SK-N-SH (cell line): ENCODE measurements around the gene FAM237B. TPM values are rescaled to one million over a fixed set of nuclear protein-coding genes. Genes with fewer than 3 reads are reported as not detected.
A peak's percentile ranks its signal among the peaks of the same experiment; 100 is the strongest.

Experiments used
- CTCF ChIA-PET: fragments of 300-600, 350-600 bp; formaldehyde crosslinking; extraction: SDS; loops from one replicate; lab custom pipeline; 2021; lab: Yijun Ruan, JAX
- POLR2A ChIA-PET: fragments of 350-600 bp; sonication (Branson Sonifier 250); formaldehyde crosslinking; extraction: SDS; loops from one replicate; lab custom pipeline; 2020; ENCODE audit warnings: antibody characterized with exemption, inconsistent platforms; lab: Yijun Ruan, JAX
- DNase-seq: peaks from one replicate; pipeline ENCODE4 v3.0.0; 2012
- H2AFZ ChIP-seq: fragments of 200-600 bp; sonication (generic); 2 replicates; pipeline ENCODE4 v1.8.1; 2016; ENCODE audit warnings: antibody characterized with exemption, mild to moderate bottlenecking, low read depth
- H3F3A ChIP-seq: fragments of 200-600 bp; sonication (generic); replicated peaks from 2 replicates; pipeline ENCODE3; 2016; ENCODE audit warnings: antibody characterized with exemption, mild to moderate bottlenecking; ENCODE audit not compliant: insufficient read depth
- H3K27ac ChIP-seq, 2 experiments: fragments of 200-500 bp in 1 of 2; fragments of 200-600 bp in 1 of 2; sonication (Bioruptor generic) in 1 of 2; sonication (generic), shearing (Covaris generic) in 1 of 2; 2 replicates each; pipeline versions ENCODE4 v1.5.1 to v1.6.1; 2014 to 2016; ENCODE audit warnings: low read depth in 2 of 2, inconsistent platforms in 1 of 2, low read length in 1 of 2, mild to moderate bottlenecking in 1 of 2, mixed read lengths in 1 of 2
- H3K27me3 ChIP-seq: fragments of 200-600 bp; sonication (generic), shearing (Covaris generic); 2 replicates; pipeline ENCODE4 v1.6.1; 2016; ENCODE audit warnings: mixed run types; ENCODE audit not compliant: insufficient read depth
- H3K36me3 ChIP-seq, 2 experiments: fragments of 200-500 bp in 1 of 2; fragments of 200-600 bp in 1 of 2; sonication (Bioruptor generic) in 1 of 2; sonication (generic) in 1 of 2; replicated peaks in 1 of 2; 2 replicates each; pipeline versions ENCODE3 to v1.5.1; 2014 to 2016; ENCODE audit warnings: low read length in 1 of 2, mild to moderate bottlenecking in 1 of 2; ENCODE audit not compliant: insufficient read depth in 2 of 2, control insufficient read depth in 1 of 2
- H3K4me1 ChIP-seq, 2 experiments: fragments of 200-500 bp in 1 of 2; fragments of 200-600 bp in 1 of 2; sonication (Bioruptor generic) in 1 of 2; sonication (generic), shearing (Covaris generic) in 1 of 2; 2 replicates each; pipeline versions ENCODE4 v1.5.1 to v1.6.1; 2014 to 2016; ENCODE audit warnings: low read depth in 1 of 2, low read length in 1 of 2, mixed run types in 1 of 2; ENCODE audit not compliant: insufficient read depth in 2 of 2, control insufficient read depth in 1 of 2
- H3K4me2 ChIP-seq: fragments of 200-600 bp; sonication (generic), shearing (Covaris generic); 2 replicates; pipeline ENCODE4 v1.6.1; 2017; ENCODE audit warnings: mixed run types
- H3K4me3 ChIP-seq, 2 experiments: fragments of 200-500 bp in 1 of 2; fragments of 200-600 bp in 1 of 2; sonication (Bioruptor generic) in 1 of 2; sonication (generic), shearing (Covaris generic) in 1 of 2; 2 replicates each; pipeline versions ENCODE4 v1.5.1 to v1.8.1; 2014 to 2016; ENCODE audit warnings: low read depth in 2 of 2, inconsistent platforms in 1 of 2, low read length in 1 of 2, mild to moderate bottlenecking in 1 of 2, mixed read lengths in 1 of 2, moderate library complexity in 1 of 2
- H3K79me2 ChIP-seq: fragments of 200-600 bp; sonication (generic); 2 replicates; pipeline ENCODE4 v1.8.1; 2017; ENCODE audit warnings: mild to moderate bottlenecking; ENCODE audit not compliant: insufficient read depth
- H3K9ac ChIP-seq: fragments of 200-600 bp; sonication (generic); 2 replicates; pipeline ENCODE4 v1.6.1; 2017; ENCODE audit warnings: mixed run types
- H3K9me2 ChIP-seq: fragments of 200-600 bp; sonication (generic); 2 replicates; pipeline ENCODE4 v1.6.1; 2017; ENCODE audit warnings: mixed run types
- H3K9me3 ChIP-seq: fragments of 200-600 bp; sonication (generic); 2 replicates; pipeline ENCODE4 v1.6.1; 2017; ENCODE audit warnings: mixed run types, mild to moderate bottlenecking, moderate library complexity
- H4K20me1 ChIP-seq: fragments of 200-600 bp; sonication (generic); 2 replicates; pipeline ENCODE4 v1.6.1; 2017; ENCODE audit warnings: mild to moderate bottlenecking, mixed run types; ENCODE audit not compliant: insufficient read depth
- CHD2 ChIP-seq: fragments of 150-350 bp; IDR thresholded peaks from 2 replicates; pipeline ENCODE4 v1.6.1; 2018; ENCODE audit warnings: low read length; ENCODE audit not compliant: partially characterized antibody
- EP300 ChIP-seq, 2 experiments: IDR thresholded peaks; 2 replicates each; pipeline versions ENCODE4 v1.4.0 to v1.6.1; 2012; ENCODE audit warnings: borderline replicate concordance in 1 of 2, low read depth in 1 of 2, low read length in 1 of 2
- EZH2phosphoT487 ChIP-seq: fragments of 200-600 bp; sonication (generic); IDR thresholded peaks from 2 replicates; pipeline ENCODE4 v1.6.1; 2017; ENCODE audit warnings: low read depth, mixed run types, mild to moderate bottlenecking, antibody characterized with exemption, moderate library complexity, borderline replicate concordance
- FOSL2 ChIP-seq: IDR thresholded peaks from 2 replicates; pipeline ENCODE4 v1.4.0; 2012; ENCODE audit warnings: low read depth, mild to moderate bottlenecking, moderate library complexity, borderline replicate concordance
- FOXJ3 ChIP-seq: sonication (generic); formaldehyde crosslinking; IDR thresholded peaks from 2 replicates; pipeline ENCODE4 v1.5.1; 2020; ENCODE audit warnings: mild to moderate bottlenecking, missing genetic modification reagents
- GABPA ChIP-seq: IDR thresholded peaks from 2 replicates; pipeline ENCODE4 v1.4.0; 2012; ENCODE audit warnings: low read depth, mild to moderate bottlenecking
- GATA2 ChIP-seq: sonication (generic); formaldehyde crosslinking; IDR thresholded peaks from 2 replicates; pipeline ENCODE4 v1.5.0; 2020; ENCODE audit warnings: mild to moderate bottlenecking, missing genetic modification reagents
- JUND ChIP-seq: IDR thresholded peaks from 2 replicates; pipeline ENCODE4 v1.4.0; 2012
- MEF2A ChIP-seq: IDR thresholded peaks from 2 replicates; pipeline ENCODE4 v1.4.0; 2012; ENCODE audit warnings: low read depth, borderline replicate concordance
- MXI1 ChIP-seq: IDR thresholded peaks from 2 replicates; pipeline ENCODE4 v1.6.1; 2012; ENCODE audit warnings: mild to moderate bottlenecking, low read depth, low read length, improper control_type of control experiment
- NRF1 ChIP-seq: IDR thresholded peaks from 2 replicates; pipeline ENCODE4 v1.6.1; 2012; ENCODE audit warnings: low read depth, mild to moderate bottlenecking, low read length
- POLR2AphosphoS5 ChIP-seq: IDR thresholded peaks from 2 replicates; pipeline ENCODE4 v1.6.1; 2012; ENCODE audit warnings: low read depth, low read length
- RAD21 ChIP-seq: IDR thresholded peaks from 2 replicates; pipeline ENCODE4 v1.6.1; 2012; ENCODE audit warnings: mild to moderate bottlenecking, low read length
- RCOR1 ChIP-seq: fragments of 150-350 bp; IDR thresholded peaks from 2 replicates; pipeline ENCODE4 v1.6.1; 2017; ENCODE audit warnings: antibody characterized with exemption, low read length
- RFX5 ChIP-seq: IDR thresholded peaks from 2 replicates; pipeline ENCODE4 v1.6.1; 2012; ENCODE audit warnings: mild to moderate bottlenecking, improper control_type of control experiment, low read length
- SIN3A ChIP-seq: IDR thresholded peaks from 2 replicates; pipeline ENCODE4 v1.6.1; 2012; ENCODE audit warnings: low read depth, mild to moderate bottlenecking, low read length, moderate library complexity, borderline replicate concordance
- SMC3 ChIP-seq: IDR thresholded peaks from 2 replicates; pipeline ENCODE4 v1.6.1; 2012; ENCODE audit warnings: low read depth, low read length, improper control_type of control experiment
- TAF1 ChIP-seq: IDR thresholded peaks from 2 replicates; pipeline ENCODE4 v1.6.1; 2012; ENCODE audit warnings: low read depth, mild to moderate bottlenecking, low read length, moderate library complexity, borderline replicate concordance
- TCF12 ChIP-seq: IDR thresholded peaks from 2 replicates; pipeline ENCODE4 v1.4.0; 2012
- TEAD4 ChIP-seq: IDR thresholded peaks from 2 replicates; pipeline ENCODE4 v1.4.0; 2012; ENCODE audit warnings: mild to moderate bottlenecking, borderline replicate concordance; ENCODE audit not compliant: insufficient read depth
- YY1 ChIP-seq: IDR thresholded peaks from 2 replicates; pipeline ENCODE4 v1.4.0; 2012; ENCODE audit warnings: low read depth, mild to moderate bottlenecking
- WGBS: methylation state at CpG from one replicate; pipeline ENCODE4 v1.1.6; 2017; ENCODE audit warnings: low lambda C conversion rate; 5-methylcytosine and 5-hydroxymethylcytosine counted together
- polyA plus RNA-seq, 3 experiments: library from polyadenylated mRNA; depleted of rRNA; stranded (reverse); fragments of >200 nt; gene quantifications; 2 replicates each; pipeline ENCODE4 v1.2.3, GENCODE V29; 2012
- TF ChIP-seq, protein P1 (sequence below): IDR thresholded peaks from 2 replicates; pipeline ENCODE4 v1.4.0; 2012; ENCODE audit warnings: low read depth, borderline replicate concordance
- TF ChIP-seq, protein P2 (sequence below): IDR thresholded peaks from 2 replicates; pipeline ENCODE4; 2012
- TF ChIP-seq, protein P3 (sequence below): fragments of 200-600 bp; sonication (generic); IDR thresholded peaks from 2 replicates; pipeline ENCODE4 v1.6.1; 2017; ENCODE audit warnings: antibody characterized with exemption, mild to moderate bottlenecking, moderate library complexity
- TF ChIP-seq, protein P4 (sequence below): fragments of 150-350 bp; IDR thresholded peaks from 2 replicates; pipeline ENCODE4 v1.6.1; 2016; ENCODE audit warnings: mild to moderate bottlenecking, low read depth, low read length
- TF ChIP-seq, protein P5 (sequence below): IDR thresholded peaks from 2 replicates; pipeline ENCODE4 v1.6.1; 2012; ENCODE audit warnings: mild to moderate bottlenecking, low read depth, low read length, moderate library complexity
- TF ChIP-seq, protein P6 (sequence below): IDR thresholded peaks from 2 replicates; pipeline ENCODE4 v1.4.0; 2012; ENCODE audit warnings: low read depth

FAM237B gene
- polyA plus RNA-seq, 1 of the 3 experiments (the other 2 are of a cell fraction), result 0.03 TPM

DNA sequence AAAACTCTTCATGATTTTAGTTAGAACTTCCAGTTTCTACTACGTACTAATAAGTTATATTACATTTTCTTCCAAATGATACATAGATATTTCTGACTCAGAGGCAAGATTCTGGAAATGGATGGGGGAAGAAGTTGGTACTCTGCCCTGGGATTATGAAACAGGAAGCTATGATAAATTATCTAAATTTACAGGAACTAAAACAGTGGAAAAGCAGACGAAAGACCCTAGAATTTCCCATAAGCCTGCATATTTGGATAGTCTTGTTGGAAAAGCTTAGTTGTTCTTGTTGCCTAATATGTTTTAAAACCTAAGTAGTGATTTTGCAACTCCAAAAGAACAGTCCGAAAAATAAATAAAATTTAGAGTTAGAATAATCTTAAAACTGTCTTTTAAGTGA is 54.3 kb downstream of the FAM237B start:
- Histone ChIP-seq H3K9me2 (no peaks in the 10 kb centered on the region), H3F3A (peaks cover 25% of the 10 kb centered on the region), H3K36me3 (no peaks in the 10 kb centered on the region), H3K79me2 (no peaks in the 10 kb centered on the region), H3K4me3 (no peak overlapping the region), H3K4me1 (peaks cover 6 to 32% of the 10 kb centered on the region in 2 experiments; a peak in 3 of 4 replicates), H3K9me3 (no peaks in the 10 kb centered on the region), H2AFZ (peak overlapping the region; percentile 14; the same call in 1 of the 2 replicates), H3K4me2 (peak overlapping the region; percentile 2; the same call in 1 of the 2 replicates), H3K27me3 (no peaks in the 10 kb centered on the region), H4K20me1 (no peaks in the 10 kb centered on the region), H3K27ac (peak overlapping the region in 1 of 2 experiments; percentile 51; a peak in 2 of 4 replicates), H3K9ac (no peak overlapping the region)
- ChIA-PET POLR2A (no interaction called here), CTCF (interaction anchor here (1.2 to 2.2 kb wide), 5 partner anchors 10 to 161 kb away, joined by 3 to 5 read pairs (median 4); partner anchors contain the start of gene STEAP2)
- no peak for DNase-seq
- WGBS, result 37% methylated on average over 3 of the region's 3 CpGs
- TF ChIP-seq, protein P1, sequence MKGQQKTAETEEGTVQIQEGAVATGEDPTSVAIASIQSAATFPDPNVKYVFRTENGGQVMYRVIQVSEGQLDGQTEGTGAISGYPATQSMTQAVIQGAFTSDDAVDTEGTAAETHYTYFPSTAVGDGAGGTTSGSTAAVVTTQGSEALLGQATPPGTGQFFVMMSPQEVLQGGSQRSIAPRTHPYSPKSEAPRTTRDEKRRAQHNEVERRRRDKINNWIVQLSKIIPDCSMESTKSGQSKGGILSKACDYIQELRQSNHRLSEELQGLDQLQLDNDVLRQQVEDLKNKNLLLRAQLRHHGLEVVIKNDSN, result no peak
- TF ChIP-seq RFX5 (no peak), TCF12 (no peak), EZH2phosphoT487 (no peak), EP300 (IDR thresholded peaks at IDR 0.05; ENCODE audit: borderline replicate concordance in 1 of 2, low read depth in 1 of 2, low read length in 1 of 2) (peak in 1 of 2 experiments; percentile 19; a peak in 1 of 4 replicates), SMC3 (no peak), POLR2AphosphoS5 (no peak), MXI1 (no peak), TEAD4 (no peak), JUND (peak; percentile 51; the same call in 1 of the 2 replicates), TAF1 (no peak), GABPA (no peak), NRF1 (no peak), GATA2 (CRISPR knock-in tag) (no peak), CHD2 (no peak), RCOR1 (no peak), RAD21 (no peak), FOSL2 (peak; percentile 10; the same call in 1 of the 2 replicates), MEF2A (no peak), SIN3A (no peak), YY1 (no peak), FOXJ3 (CRISPR knock-in tag) (no peak)
- TF ChIP-seq, protein P2, sequence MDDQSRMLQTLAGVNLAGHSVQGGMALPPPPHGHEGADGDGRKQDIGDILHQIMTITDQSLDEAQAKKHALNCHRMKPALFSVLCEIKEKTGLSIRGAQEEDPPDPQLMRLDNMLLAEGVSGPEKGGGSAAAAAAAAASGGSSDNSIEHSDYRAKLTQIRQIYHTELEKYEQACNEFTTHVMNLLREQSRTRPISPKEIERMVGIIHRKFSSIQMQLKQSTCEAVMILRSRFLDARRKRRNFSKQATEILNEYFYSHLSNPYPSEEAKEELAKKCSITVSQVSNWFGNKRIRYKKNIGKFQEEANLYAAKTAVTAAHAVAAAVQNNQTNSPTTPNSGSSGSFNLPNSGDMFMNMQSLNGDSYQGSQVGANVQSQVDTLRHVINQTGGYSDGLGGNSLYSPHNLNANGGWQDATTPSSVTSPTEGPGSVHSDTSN, result 0 out of 2 replicates have a peak, but pooled peaks have one; percentile 6
- TF ChIP-seq, protein P3, sequence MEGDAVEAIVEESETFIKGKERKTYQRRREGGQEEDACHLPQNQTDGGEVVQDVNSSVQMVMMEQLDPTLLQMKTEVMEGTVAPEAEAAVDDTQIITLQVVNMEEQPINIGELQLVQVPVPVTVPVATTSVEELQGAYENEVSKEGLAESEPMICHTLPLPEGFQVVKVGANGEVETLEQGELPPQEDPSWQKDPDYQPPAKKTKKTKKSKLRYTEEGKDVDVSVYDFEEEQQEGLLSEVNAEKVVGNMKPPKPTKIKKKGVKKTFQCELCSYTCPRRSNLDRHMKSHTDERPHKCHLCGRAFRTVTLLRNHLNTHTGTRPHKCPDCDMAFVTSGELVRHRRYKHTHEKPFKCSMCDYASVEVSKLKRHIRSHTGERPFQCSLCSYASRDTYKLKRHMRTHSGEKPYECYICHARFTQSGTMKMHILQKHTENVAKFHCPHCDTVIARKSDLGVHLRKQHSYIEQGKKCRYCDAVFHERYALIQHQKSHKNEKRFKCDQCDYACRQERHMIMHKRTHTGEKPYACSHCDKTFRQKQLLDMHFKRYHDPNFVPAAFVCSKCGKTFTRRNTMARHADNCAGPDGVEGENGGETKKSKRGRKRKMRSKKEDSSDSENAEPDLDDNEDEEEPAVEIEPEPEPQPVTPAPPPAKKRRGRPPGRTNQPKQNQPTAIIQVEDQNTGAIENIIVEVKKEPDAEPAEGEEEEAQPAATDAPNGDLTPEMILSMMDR, result no peak
- TF ChIP-seq, protein P4, sequence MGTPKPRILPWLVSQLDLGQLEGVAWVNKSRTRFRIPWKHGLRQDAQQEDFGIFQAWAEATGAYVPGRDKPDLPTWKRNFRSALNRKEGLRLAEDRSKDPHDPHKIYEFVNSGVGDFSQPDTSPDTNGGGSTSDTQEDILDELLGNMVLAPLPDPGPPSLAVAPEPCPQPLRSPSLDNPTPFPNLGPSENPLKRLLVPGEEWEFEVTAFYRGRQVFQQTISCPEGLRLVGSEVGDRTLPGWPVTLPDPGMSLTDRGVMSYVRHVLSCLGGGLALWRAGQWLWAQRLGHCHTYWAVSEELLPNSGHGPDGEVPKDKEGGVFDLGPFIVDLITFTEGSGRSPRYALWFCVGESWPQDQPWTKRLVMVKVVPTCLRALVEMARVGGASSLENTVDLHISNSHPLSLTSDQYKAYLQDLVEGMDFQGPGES, result no peak
- TF ChIP-seq, protein P5, sequence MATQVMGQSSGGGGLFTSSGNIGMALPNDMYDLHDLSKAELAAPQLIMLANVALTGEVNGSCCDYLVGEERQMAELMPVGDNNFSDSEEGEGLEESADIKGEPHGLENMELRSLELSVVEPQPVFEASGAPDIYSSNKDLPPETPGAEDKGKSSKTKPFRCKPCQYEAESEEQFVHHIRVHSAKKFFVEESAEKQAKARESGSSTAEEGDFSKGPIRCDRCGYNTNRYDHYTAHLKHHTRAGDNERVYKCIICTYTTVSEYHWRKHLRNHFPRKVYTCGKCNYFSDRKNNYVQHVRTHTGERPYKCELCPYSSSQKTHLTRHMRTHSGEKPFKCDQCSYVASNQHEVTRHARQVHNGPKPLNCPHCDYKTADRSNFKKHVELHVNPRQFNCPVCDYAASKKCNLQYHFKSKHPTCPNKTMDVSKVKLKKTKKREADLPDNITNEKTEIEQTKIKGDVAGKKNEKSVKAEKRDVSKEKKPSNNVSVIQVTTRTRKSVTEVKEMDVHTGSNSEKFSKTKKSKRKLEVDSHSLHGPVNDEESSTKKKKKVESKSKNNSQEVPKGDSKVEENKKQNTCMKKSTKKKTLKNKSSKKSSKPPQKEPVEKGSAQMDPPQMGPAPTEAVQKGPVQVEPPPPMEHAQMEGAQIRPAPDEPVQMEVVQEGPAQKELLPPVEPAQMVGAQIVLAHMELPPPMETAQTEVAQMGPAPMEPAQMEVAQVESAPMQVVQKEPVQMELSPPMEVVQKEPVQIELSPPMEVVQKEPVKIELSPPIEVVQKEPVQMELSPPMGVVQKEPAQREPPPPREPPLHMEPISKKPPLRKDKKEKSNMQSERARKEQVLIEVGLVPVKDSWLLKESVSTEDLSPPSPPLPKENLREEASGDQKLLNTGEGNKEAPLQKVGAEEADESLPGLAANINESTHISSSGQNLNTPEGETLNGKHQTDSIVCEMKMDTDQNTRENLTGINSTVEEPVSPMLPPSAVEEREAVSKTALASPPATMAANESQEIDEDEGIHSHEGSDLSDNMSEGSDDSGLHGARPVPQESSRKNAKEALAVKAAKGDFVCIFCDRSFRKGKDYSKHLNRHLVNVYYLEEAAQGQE, result no peak
- TF ChIP-seq, protein P6, sequence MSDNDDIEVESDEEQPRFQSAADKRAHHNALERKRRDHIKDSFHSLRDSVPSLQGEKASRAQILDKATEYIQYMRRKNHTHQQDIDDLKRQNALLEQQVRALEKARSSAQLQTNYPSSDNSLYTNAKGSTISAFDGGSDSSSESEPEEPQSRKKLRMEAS, result no peak
